Hindlimb muscle (tissue), 1 donor: ENCODE measurements around the gene TRAF7. TPM values are rescaled to one million over a fixed set of nuclear protein-coding genes. Genes with fewer than 3 reads are reported as not detected.
A peak's percentile ranks its signal among the peaks of the same experiment; 100 is the strongest.
"Not testable (repeated sequence)": the region's sequence is repeated elsewhere in the genome, so short reads cannot be mapped to it uniquely, and the experiment has no call there.

Experiments used
- DNase-seq: peaks from one replicate; pipeline ENCODE4 v3.0.0-alpha.2; 2013
- polyA plus RNA-seq: library from polyadenylated mRNA; unstranded; fragments of 120-200 nt; gene quantifications from one replicate; pipeline ENCODE4 v1.2.1, GENCODE V29; 2013; ENCODE audit not compliant: insufficient read length

TRAF7 gene
- 46.7 TPM for polyA plus RNA-seq

DNA sequence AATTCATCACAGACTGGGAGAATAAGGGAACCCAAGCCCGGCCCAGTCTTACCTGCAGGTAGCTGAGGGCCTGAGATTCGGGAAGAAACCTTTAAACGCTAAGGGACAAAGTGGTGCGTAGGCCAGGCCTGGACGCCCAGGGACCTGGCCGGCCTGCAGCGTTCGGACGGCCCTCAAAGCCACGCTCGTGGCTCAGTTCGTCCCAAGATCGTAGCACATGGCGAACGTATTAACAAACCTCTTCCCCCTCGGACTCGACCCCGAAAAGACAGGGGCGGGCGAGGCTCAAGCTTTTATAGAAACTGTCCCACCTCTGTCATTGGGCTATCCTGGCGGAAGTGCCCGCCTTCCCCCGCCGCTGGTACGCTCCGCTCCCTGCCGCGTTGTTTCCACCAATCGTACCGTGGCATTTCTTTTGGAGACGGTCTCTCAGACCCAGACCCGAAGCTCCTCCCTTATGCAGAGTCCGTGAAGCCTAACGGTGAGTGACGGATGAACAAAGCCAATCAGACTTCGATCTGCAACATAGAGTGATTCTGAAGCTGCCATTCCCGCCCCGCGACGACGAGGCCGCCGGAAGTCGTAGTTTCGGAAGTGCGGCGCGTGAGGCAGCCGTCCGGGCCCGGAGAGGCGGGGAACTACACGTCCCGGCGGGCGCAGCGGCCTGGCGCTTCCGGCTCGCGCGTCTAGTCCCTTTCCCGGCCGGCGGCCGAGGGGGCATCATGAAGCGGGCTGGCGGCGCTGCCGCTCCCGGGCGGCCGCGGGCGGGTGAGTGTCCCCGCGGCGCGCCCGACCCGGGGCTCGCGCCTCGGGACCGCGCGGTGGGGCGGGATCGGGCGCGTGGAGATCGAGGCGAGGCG is at the start of gene TRAF7:
TRAF7 (plus strand) TSS at position 692 of the 860 bp plus-strand sequence. CDS start 8,139 bp downstream, outside the sequence.
- peak; percentile 100 for DNase-seq

DNA sequence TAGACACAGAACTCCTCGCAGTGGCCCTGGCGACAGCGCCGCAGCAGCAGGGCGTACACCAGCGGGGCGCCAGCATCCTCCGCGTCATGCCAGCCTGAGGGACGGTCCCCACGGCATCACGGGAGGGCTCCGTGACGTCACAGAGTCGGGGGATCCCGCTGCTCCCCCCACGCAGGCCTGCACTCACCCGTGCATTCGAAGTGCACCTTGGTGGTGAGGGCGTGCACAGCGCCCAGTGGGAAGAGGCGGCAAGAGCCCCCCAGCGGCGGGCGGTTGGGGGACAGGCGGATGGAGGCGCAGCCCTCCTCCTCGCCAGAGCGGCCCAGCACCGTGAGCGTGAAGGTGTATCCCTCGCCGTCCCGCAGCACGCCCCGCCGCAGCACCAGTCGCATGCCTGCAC is 49.4 kb upstream of the TRAF7 start:
- not testable (repeated sequence) for DNase-seq

DNA sequence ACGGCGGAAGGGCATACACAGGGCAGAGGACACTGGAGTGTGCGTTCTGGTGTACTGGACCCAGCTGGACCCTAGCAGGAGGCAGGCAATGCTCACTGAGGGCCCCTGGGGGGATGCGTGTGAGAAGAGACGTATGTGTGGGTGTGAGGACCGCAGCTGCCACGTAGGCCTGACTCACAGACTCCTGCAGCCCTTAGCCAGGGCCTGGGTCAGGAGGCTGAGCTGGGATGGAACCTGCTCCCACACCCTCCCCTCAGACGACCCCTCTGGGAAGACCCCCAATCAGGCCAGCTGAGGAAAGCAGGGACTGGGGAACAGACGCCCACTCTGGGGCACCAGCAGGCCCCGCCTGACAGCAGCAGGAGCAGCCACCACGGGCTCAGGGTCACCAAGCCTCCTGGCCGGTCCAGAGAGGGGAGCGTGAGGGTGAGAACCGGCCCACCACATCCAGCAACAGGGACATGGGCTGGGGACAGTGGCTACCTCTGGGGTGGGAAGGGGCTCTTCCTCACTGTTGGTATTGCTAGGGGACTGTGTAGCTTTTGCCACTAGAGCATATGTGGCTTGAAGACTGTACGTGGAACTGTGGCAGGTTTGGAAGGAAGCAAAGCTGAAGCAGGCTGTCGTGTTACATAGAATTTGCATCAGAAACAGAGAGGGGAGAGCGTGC is 48.3 kb upstream of the TRAF7 start:
- DNase-seq = not testable (repeated sequence)

DNA sequence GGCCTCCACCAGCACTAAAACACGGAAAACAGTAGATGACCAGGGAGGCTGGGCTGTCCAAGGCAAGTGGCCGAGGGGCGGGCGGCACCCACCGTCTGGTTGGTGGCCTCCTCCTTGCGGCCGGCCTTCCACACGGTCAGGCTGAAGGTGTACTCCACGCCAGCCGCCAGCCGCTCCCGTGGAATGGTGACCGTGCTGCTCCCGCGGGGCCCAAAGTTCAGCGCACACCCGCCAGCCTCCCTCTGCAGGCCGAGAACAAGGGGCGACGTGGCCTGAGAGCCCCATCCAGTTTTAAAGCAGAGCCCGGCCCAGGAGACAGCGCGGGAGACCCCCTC is 47.8 kb upstream of the TRAF7 start:
- not testable (repeated sequence) for DNase-seq

DNA sequence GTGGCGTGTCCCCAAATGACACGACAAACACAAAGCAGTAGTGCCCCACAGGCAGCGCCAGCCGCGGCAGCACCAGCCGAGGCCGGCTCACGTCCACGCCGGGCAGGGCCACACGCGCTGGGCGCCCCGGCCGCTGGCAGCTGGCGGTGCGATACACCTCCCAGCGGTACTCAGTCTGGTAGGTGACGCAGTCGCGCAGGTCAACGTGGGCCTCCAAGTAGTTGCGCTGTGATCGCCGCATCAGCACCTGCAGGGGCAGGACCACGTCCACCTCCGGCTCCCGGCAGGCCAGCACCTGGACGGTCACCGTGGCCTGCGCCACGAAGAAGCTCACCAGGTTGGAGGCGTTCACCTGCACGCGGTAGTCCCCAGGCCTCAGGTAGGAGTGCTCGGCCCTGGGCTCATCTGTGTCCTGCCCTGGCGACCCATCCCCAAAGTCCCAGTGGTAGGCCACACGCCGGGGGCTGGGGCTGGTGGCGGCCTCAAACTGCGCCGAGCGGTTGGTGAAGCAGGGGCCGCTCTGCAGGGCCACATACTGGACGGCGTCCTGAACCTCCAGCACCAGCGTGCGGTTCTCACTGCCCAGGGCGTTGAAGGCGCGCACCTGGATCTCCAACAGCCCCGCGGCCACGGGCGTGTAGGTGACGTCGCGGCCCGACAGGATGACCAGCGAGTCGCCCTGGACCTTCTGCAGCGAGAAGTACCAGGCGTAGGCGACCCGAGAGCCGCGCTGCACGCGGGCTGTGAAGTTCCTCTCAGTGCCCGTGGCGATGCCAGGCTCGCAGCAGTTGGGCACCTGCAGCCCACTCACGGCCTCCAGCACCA is 46.9 kb upstream of the TRAF7 start:
- DNase-seq = not testable (repeated sequence)

DNA sequence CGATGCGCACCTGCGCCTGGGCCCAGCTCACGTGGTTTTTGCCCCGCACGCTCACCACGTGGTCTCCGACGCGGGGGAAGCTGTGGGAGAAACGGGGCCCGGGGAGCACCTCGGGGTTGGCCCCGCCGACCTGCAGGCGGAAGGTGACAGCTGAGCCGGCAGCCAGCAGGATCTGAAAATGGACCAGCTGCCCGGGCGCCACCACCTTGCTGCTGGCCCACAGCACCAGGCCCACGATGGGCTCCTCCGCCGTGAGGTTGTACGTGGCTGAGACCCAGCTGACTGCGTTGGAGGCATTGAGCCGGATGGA is 46.4 kb upstream of the TRAF7 start:
- not testable (repeated sequence) for DNase-seq

DNA sequence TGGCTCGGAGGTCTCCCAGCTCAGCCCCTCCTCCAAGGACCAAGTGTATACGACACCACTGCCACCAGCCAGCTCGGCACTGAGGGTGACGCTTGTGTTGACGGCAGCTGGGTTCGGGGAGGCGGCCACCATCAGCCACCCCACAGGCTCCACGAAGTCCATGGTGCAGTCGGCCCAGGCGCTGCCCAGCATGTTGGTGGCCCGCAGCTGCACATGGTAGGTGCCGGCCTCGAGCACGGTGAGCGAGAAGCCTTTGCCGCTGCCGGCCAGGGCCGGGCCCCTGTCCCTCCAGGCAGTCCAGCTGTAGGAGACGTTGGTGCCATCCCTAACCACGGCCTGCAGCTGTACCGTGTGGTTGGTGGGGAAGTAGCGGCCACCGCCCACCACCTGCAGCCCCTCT is 45.7 kb upstream of the TRAF7 start:
- not testable (repeated sequence) for DNase-seq

DNA sequence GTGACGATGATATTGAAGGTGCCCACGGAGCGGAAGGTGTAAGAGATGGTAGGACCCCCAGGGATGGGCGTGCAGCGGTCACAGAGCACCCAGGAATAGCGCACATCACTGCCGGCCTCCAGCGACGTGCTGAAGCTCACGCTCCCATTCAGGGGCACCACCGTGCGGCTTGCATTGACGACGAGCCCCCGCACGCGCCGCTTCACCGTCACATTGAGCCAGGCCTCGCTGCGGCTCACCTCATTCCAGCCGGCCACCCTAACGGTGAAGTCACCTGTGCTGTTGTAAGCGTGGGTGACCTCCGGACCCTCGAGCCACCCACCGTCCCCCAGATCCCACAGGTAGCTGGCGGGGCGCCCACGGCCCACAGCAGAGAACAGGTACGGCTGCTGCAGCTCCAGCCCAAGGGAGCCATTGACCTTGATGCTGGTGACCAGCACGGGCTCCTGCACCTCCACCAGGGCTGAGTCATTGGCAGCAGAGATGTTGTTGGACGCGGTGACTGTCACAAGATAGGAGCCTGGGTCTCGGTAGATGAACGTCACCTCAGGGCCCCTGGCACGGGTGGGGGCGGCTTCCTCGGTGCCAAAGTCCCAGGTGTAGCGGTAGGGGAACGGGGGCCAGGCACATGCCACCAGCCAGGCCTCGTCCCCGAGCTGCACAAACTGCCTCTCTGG is 45.1 kb upstream of the TRAF7 start:
- not testable (repeated sequence) for DNase-seq

DNA sequence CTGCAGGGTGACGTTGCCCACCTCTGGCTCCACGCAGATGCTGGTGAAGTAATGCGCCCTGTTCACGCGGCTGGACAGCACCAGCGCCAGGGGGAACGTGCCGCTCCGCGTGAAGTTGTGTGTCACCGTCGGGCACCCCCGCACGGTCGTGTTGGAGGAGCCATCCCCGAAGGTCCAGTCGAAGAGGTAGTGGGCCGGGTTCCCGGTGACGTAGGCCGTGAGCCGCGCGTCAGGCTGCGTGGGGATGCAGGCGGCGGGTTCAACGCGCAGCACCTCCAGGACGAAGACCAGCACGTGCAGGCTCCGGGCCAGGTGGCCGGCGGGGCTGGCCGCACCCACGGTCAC is 44.6 kb upstream of the TRAF7 start:
- DNase-seq = not testable (repeated sequence)

DNA sequence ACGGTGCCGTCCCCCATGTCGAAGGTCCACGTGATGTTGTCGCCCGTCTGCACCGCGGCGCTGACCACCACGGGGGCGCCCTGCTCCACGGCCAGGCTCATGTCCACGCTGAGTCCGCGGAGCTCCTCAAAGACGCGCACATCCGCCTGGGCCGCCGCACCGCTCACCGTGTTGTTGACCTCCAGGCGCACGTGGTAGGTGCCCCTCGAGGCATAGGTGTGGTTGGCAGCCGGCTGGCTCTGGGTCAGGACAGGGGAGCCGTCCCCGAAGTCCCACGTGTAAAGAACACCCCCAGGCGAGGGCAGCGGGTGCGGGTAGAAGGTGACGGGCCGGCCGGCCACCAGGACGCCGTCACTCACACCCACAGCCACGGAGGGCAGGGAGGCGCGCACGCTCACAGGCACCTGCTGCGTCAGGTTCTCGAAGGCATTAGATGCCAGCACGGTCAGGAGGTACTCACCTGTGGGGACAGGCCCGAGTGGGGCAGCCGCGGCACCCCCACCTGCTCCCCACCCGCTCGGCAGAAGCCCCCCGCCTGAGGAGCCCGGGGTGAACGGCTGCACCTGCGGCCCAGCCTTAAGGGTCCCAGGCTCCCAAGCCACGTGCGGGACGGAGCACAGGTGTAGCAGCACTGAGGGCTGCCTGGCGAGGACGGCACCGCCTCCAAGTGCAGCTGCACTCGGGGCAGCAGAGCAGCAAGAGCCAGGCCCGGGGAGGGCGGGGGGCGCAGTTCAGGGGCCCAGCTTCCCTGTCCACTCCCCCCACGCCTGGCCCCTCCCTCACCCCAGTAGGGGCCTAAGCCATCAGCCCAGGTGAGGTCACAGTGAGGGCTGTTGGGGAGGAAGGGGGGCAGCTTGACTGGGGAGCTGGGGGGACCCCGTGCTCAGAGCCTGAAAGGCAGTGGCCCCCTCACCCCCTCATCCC is 43.9 kb upstream of the TRAF7 start:
- not testable (repeated sequence) for DNase-seq

DNA sequence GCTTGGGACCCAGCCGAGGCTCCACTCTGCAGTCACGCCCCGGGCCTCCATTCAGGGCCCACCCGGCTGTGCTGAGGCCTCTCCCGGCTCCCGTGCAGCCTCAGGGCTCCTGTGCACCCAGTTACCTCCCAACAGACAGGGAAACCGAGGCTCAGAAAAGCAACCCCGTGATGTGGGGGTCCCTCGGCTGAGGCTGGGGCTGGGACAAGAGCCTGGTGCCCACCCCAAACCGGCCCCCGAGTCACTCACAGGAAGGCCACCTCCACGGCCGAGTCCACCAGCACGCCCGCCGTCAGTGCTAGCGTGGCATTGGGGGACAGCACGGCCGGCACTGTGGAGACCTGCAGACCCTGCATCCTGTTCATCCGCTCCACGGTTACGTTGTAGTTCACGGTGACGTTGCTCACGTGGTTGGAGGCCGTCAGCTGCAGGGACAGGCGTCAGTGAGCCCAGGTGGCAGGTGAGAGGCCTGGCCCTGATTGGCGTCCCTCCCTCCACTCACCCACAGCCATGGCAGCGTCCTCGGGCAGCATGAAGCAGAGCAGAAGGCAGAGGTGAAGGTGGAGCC is 43.0 kb upstream of the TRAF7 start:
- not testable (repeated sequence) for DNase-seq

DNA sequence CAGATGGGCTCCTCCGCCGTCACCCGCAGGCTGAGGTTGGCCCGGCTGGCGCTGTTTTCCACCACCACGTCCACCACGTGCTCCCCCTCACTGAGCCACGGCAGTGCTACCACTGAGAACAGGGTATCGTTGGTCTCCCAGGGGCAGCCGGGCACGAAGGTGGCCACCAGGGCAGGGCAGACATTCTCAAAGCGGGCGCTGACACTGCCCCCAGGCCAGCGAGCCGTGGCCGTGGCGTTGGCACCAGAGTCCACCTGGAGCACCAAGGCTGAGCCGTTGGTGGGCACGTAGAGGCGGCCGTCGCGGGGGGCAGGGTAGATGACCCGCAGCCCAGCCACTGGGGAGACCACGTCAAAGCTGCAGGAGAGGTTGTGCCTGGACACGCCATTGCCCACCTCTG is 41.4 kb upstream of the TRAF7 start:
- not testable (repeated sequence) for DNase-seq

DNA sequence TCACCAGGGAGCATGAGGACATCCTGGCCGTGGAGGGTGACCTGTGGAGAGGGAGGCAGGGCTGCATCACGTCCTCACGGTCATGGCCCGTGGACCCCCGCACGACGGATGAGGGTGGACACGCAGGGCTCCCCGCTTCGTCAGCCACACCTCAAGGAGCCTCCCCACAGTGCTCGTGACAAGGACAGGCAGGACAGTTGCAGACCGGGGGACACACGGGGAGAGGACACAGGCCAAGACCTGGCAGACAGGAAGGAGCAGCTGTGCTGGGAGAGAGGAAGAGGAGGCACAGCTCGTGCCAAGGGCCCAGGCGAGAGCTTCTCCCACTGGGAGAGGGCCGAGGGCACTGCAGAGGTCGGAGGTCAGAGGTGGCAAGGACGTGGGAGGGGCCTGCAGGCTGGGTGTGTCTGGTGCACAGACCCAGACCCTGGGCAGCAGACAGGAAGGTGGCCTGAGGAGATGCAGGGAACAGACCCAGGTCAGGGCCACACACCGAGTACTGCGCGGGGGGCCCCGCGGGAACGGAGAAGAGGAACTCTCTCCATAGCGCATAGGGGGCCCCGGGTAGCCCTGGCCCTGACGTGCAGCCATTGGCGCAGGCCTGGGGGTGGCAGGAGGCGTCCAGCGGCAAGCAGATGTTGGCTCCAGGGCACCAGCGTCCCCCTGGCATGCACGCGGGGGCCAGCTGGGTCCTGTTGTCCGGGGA is 40.5 kb upstream of the TRAF7 start:
- not testable (repeated sequence) for DNase-seq

DNA sequence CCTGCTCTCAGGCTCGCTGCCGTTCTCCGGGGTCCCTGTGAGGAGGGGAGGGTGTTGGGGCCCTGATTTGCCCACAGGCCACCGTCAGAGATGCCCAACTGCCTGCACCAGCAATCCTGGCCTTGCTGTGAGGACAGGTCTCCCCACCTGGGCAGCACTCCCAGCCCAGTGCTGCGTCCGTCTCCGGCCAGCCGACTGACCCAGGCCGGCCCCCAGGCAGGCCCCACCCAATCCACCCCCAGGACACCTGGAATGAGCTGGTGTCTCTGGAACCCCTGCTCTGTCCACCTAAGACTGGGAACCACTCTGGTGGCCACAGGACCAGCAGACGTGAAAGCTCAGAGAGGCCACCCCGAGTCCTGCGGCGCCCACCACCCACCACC is 40.0 kb upstream of the TRAF7 start:
- DNase-seq = no peak

DNA sequence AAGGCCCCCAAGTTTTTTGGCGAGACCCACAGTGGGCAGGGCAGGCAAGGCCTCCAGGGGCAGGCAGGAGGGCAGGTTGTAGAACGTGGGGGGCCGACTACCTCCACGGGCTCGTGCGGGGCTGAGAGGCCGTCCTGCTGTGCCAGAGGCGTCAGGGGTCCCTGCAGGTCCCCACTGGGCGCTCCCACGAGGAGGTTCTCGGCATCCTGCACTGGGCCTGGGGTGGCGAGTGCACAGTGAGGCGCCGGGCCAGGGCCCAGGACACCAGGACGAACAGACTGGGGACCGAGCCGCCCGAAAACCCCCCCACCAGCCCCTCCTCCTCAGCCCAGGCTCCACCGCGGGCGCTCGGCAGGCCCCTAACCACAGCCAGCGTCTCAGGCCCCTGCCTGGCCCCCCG is 39.2 kb upstream of the TRAF7 start:
- not testable (repeated sequence) for DNase-seq

DNA sequence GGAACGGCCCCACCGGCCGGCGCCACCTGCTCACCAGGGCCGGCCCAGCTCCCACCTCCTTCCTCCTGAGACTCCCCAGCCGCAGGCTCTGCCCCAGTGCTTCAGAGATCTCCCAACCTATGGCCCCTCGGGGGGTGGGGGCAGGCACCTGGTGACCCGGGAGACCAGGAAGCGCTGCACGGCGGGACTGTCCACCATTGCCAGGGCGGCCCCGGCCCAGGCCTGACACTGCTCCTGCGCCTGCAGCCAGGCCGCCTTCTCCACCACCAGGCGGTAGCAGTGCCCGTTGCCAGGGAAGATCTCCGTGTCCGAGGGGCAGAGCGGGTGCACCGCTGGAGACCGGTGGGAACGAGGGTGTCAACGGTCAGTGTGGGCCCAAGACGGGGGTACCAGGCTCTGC is 38.2 kb upstream of the TRAF7 start:
- not testable (repeated sequence) for DNase-seq

DNA sequence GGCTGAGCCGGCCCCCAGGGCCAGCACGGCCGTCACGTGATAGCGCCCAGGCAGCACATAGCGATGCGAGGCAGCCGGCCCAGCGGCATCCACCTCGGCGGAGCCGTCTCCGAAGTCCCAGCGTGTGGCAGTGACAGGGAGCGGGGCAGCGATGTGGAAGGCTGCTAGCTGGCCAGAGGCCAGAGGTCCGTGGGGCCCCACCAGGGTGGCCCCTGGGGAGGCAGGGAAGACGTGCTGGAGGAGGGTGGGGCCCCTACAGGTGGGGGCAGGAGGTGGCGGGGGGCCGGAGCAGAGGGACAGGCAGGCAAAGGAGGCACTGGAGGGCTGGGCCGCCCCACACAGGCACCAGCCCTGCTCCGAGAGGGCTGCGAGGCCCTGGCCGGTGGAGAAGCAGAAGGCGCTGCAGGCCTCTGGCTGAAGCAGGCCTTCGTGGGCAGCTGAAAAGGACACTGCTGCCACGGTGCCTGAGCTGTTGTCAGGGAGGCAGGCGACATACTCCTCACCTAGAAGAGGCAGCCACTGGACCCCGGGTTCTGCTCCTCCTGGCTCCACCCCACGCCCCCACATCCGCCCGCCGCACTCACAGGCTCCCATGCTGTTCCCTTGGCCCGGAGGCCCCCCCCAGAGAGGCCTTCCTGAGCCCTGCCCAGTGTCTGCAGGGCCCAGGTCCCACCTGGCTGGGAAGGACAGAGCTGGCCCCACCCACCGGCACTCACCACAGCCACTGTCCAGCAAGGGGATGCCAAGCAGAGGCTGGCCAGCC is 37.4 kb upstream of the TRAF7 start:
- DNase-seq = not testable (repeated sequence)

DNA sequence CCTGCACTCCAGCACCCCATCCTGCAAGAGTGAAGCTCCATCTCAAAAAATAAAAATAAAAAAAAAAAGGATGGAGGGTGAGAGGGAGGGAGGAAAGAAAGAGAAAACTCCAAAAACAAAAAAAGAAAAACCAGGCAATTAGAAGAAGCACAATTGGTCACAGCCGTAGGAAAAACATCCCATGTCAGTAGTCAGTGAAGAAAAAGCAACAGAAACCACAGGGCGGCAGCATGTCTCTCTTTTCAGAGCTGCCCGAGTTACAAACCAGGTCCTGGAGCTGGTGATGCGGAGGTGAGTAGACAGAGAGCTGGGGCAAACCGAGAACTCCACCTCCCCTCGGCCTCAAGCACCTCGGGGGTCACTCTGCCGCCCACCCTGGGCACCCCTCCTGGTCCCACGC is 34.3 kb upstream of the TRAF7 start:
- not testable (repeated sequence) for DNase-seq

DNA sequence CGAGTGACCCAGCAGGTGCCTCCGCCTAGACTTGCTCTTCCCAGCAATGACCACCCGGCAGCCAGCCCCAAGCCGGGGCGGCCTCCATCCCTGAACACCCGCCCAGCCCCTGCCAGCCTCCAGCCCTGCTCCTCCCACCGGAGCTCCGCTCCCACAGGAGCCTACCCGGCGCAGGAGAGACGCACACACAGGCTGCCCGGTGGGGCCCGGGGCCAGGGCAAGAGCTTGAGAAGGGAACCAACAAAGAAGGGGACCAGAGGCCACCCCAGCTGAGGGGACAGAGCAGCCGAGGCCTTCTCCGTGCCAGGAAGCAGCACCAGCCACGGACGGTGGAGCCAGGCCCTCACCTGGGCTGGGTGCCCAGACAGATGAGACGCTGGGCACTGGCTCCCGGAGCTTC is 33.7 kb upstream of the TRAF7 start:
- DNase-seq = no peak

DNA sequence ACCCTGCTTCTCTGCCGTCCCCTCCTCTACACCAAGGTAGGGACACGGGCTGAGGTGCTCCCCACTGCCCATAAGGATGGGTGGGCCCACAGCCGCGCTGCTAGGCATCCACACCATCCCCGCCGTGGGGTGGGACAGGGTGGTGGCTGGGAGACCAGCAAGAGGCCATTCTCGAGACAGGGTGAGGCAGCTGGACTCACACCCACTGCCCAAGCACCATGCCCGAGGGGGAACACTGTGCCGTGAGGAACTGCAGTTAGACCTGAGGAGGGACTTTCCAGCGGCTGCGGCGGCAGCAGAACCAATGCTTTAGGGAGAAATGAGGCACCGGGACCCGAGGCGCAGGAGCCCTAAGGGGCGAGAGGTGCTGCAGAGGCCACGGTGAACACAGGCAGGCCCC is 33.2 kb upstream of the TRAF7 start:
- no peak for DNase-seq
